DOHH2 (cell line): Measurements from ENCODE around the gene KRTAP10-3.

ENCODE experiments used
- H3F3A ChIP-seq: fragments of 200-600 bp; sonication (generic), shearing (Covaris generic); 2 replicates; pipeline ENCODE4 v1.6.0; 2016; ENCODE audit warnings: antibody characterized with exemption, mild to moderate bottlenecking; ENCODE audit not compliant: control insufficient read depth, insufficient read depth
- H3K27ac ChIP-seq: fragments of 200-600 bp; sonication (generic); 2 replicates; pipeline ENCODE4 v1.5.1; 2014; ENCODE audit warnings: low read depth, mild to moderate bottlenecking, low read length, moderate library complexity
- H3K27me3 ChIP-seq: fragments of 200-600 bp; sonication (generic); 2 replicates; pipeline ENCODE4 v1.6.1; 2014; ENCODE audit warnings: mild to moderate bottlenecking, low read length, mixed read lengths; ENCODE audit not compliant: control insufficient read depth
- H3K36me3 ChIP-seq: fragments of 200-600 bp; sonication (generic); 2 replicates; pipeline ENCODE4 v1.6.1; 2014; ENCODE audit warnings: mild to moderate bottlenecking, low read length, moderate library complexity, mixed read lengths; ENCODE audit not compliant: control insufficient read depth
- H3K4me1 ChIP-seq: fragments of 200-600 bp; sonication (generic); 2 replicates; pipeline ENCODE4 v1.6.1; 2014; ENCODE audit warnings: mild to moderate bottlenecking, low read length, mixed read lengths; ENCODE audit not compliant: control insufficient read depth
- H3K4me2 ChIP-seq: fragments of 200-600 bp; sonication (generic); 2 replicates; pipeline ENCODE4 v1.6.0; 2014; ENCODE audit warnings: mild to moderate bottlenecking, low read length, moderate library complexity
- H3K4me3 ChIP-seq: fragments of 200-600 bp; sonication (generic); 2 replicates; pipeline ENCODE4 v1.5.1; 2014; ENCODE audit warnings: mild to moderate bottlenecking, low read length, mixed read lengths
- H3K79me2 ChIP-seq: fragments of 200-600 bp; sonication (generic); 2 replicates; pipeline ENCODE4 v1.6.1; 2014; ENCODE audit warnings: mild to moderate bottlenecking, low read length, mixed read lengths; ENCODE audit not compliant: control insufficient read depth
- H3K9me2 ChIP-seq: fragments of 200-600 bp; sonication (generic); replicated peaks from 2 replicates; pipeline ENCODE4 v1.6.1; 2014; ENCODE audit warnings: mild to moderate bottlenecking, low read length, mixed read lengths; ENCODE audit not compliant: control insufficient read depth
- H3K9me3 ChIP-seq: fragments of 200-600 bp; sonication (generic); 2 replicates; pipeline ENCODE4 v1.6.1; 2014; ENCODE audit warnings: antibody characterized with exemption, low read length, mixed read lengths; ENCODE audit not compliant: control insufficient read depth, insufficient read depth
- H4K20me1 ChIP-seq: fragments of 200-600 bp; sonication (generic); 2 replicates; pipeline ENCODE4 v1.6.0; 2014; ENCODE audit warnings: low read depth, mild to moderate bottlenecking, antibody characterized with exemption, low read length, moderate library complexity; ENCODE audit not compliant: control insufficient read depth, insufficient read depth
- CTCF ChIP-seq: fragments of 200-600 bp; sonication (generic); IDR thresholded peaks from one replicate; pipeline ENCODE4 v1.5.1; 2014; ENCODE audit warnings: antibody characterized with exemption, mild to moderate bottlenecking, low read depth, low read length; ENCODE audit not compliant: poor library complexity, severe bottlenecking
- EZH2phosphoT487 ChIP-seq: fragments of 200-600 bp; sonication (generic); IDR thresholded peaks from 2 replicates; pipeline ENCODE4 v1.6.1; 2017; ENCODE audit warnings: borderline replicate concordance, mild to moderate bottlenecking, antibody characterized with exemption, low read length, moderate library complexity, mixed read lengths

The KRTAP10-3 gene

GRCh38 chr21:44595524-44595923 lies 36.9 kb upstream of the KRTAP10-3 start:
- 0 out of 2 replicates have a peak, but pooled peaks cover 3% of the 10 kb centered on the region for H3K27me3 ChIP-seq
- TF ChIP-seq CTCF (no peak), EZH2phosphoT487 (no peak)

GRCh38 chr21:44594406-44594916 lies 35.9 kb upstream of the KRTAP10-3 start:
- H3K4me2 ChIP-seq = no peak overlapping the region
- TF ChIP-seq CTCF = no peak
- no peak for TF ChIP-seq EZH2phosphoT487

More at GRCh38 chr21:44595524-44595923, 36.9 kb upstream of the KRTAP10-3 start:
- Histone ChIP-seq H3K4me2 (no peak overlapping the region), H3K4me1 (no peaks in the 10 kb centered on the region), H4K20me1 (no peaks in the 10 kb centered on the region), H3K36me3 (no peaks in the 10 kb centered on the region), H3K27ac (no peak overlapping the region), H3K4me3 (no peak overlapping the region), H3K9me2 (no peaks in the 10 kb centered on the region), H3F3A (no peaks in the 10 kb centered on the region), H3K79me2 (no peaks in the 10 kb centered on the region), H3K9me3 (no peaks in the 10 kb centered on the region)

DNA sequence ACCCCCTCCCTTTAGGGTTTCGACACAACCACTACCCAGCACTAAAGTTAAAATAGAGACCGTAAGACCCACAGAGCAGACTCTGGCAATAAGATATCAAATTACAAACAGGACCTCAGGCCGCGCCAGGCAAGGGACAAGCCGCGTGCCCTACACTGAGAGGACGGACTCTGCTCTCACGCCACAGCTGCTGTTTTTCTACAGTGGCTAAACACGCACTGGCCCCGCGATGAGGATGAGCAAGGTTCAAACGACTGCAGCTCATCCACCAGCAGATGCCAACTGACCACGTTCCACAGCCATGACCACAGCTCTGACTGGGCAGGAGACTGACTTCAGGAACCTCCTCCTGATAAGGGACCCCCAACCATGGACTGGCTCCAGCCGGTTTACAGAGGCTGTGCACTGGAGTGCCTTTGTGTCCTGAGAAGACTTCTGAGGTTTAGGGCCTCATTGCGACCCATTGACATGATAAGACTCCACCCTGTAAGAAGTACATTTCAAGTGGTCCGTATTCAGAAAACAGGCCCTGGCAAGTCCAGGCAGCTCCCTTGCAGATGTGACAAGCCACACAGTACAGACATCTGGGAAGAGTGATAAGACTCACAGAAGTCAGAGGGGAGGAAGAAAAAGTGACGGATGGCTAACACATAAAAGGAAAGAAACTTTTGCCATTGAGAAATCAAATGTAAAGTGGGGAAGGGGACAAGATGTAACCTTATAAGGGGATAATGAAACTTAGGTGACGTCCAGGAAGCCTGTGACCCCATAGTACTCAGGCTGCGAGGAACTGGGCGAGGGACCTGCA lies 35.2 kb upstream of the KRTAP10-3 start:
- Histone ChIP-seq H3F3A (no peaks in the 10 kb centered on the region), H4K20me1 (no peaks in the 10 kb centered on the region), H3K4me3 (no peak overlapping the region), H3K79me2 (no peaks in the 10 kb centered on the region), H3K4me1 (no peaks in the 10 kb centered on the region), H3K27me3 (0 out of 2 replicates have a peak, but pooled peaks cover 3% of the 10 kb centered on the region), H3K36me3 (no peaks in the 10 kb centered on the region), H3K9me3 (no peaks in the 10 kb centered on the region), H3K4me2 (no peak overlapping the region), H3K9me2 (no peaks in the 10 kb centered on the region), H3K27ac (no peak overlapping the region)
- no peak for TF ChIP-seq EZH2phosphoT487
- no peak for TF ChIP-seq CTCF

More at GRCh38 chr21:44594406-44594916, 35.9 kb upstream of the KRTAP10-3 start:
- no peaks in the 10 kb centered on the region for H3K36me3 ChIP-seq
- H3K4me1 ChIP-seq = no peaks in the 10 kb centered on the region
- H4K20me1 ChIP-seq = no peaks in the 10 kb centered on the region
- no peak overlapping the region for H3K4me3 ChIP-seq
- H3K79me2 ChIP-seq = no peaks in the 10 kb centered on the region
- no peaks in the 10 kb centered on the region for H3F3A ChIP-seq
- H3K9me2 ChIP-seq = no peaks in the 10 kb centered on the region
- H3K27ac ChIP-seq = no peak overlapping the region
- no peaks in the 10 kb centered on the region for H3K9me3 ChIP-seq
- 0 out of 2 replicates have a peak, but pooled peaks cover 3% of the 10 kb centered on the region for H3K27me3 ChIP-seq
